Kidney (tissue), 14 donors: ENCODE measurements around the gene POLR1E. TPM values are rescaled to one million over a fixed set of nuclear protein-coding genes. Genes with fewer than 3 reads are reported as not detected.

Experiments used
- DNase-seq, 5 donors: peaks; one replicate each; pipeline ENCODE4 v3.0.0-alpha.2; 2013 to 2020
- FAIRE-seq: peaks from 2 replicates; lab custom pipeline; 2012; peaks lifted over from hg19 to GRCh38; lab: Jason Lieb, UNC
- H3K27ac ChIP-seq, 2 donors: one replicate each; pipeline ENCODE4 v1.7.0; 2013; ENCODE audit warnings: low read depth in 2 of 2, low read length in 2 of 2, inconsistent platforms in 1 of 2
- H3K27me3 ChIP-seq: one replicate; pipeline ENCODE4 v1.7.1; 2013; ENCODE audit warnings: low read length, inconsistent platforms; ENCODE audit not compliant: control insufficient read depth, insufficient read depth
- H3K36me3 ChIP-seq, 3 donors: one replicate each; pipeline versions ENCODE4 v1.7.0 to v1.7.1; 2013; ENCODE audit warnings: low read length in 3 of 3, control low read depth in 1 of 3, inconsistent platforms in 1 of 3; ENCODE audit not compliant: insufficient read depth in 3 of 3, control insufficient read depth in 2 of 3
- H3K4me1 ChIP-seq, 3 donors: one replicate each; pipeline versions ENCODE4 v1.7.0 to v1.7.1; 2013; ENCODE audit warnings: low read length in 3 of 3, inconsistent platforms in 1 of 3, low read depth in 1 of 3; ENCODE audit not compliant: control insufficient read depth in 2 of 3, insufficient read depth in 2 of 3
- H3K4me3 ChIP-seq, 3 donors: one replicate each; pipeline versions ENCODE4 v1.7.0 to v1.8.1; 2013; ENCODE audit warnings: low read length in 3 of 3, control low read depth in 1 of 3, inconsistent platforms in 1 of 3
- H3K9ac ChIP-seq, 3 donors: one replicate each; pipeline versions ENCODE4 v1.7.0 to v1.7.1; 2013; ENCODE audit warnings: low read length in 3 of 3, control low read depth in 1 of 3, inconsistent platforms in 1 of 3
- H3K9me3 ChIP-seq, 3 donors: one replicate each; pipeline versions ENCODE4 v1.7.0 to v1.7.1; 2013; ENCODE audit warnings: low read length in 3 of 3, control low read depth in 1 of 3, inconsistent platforms in 1 of 3; ENCODE audit not compliant: control insufficient read depth in 2 of 3, insufficient read depth in 1 of 3
- intact Hi-C: fragments of 100-400 bp; cut with DNase I; formaldehyde crosslinking; loops from one replicate; pipeline ENCODE4 v1.11.1; 2022
- polyA plus RNA-seq: library from polyadenylated mRNA; stranded (reverse); fragments of 350-450 nt; fragmentation: Illumina TruSeq; extraction: RNeasy Lipid Tissue Mini Kit (QIAGEN cat#74804); gene quantifications from one replicate; pipeline ENCODE4 v1.2.3, GENCODE V29; 2014; ENCODE audit warnings: low read depth, low replicate concordance; ENCODE audit not compliant: insufficient read depth
- total RNA-seq: library from RNA; stranded (reverse); fragmentation: NEBNext Ultra II Directional; extraction: Animal tissue kit (Norgen Biotek cat#: 25700); gene quantifications from one replicate; pipeline ENCODE4 v1.2.1, GENCODE V29; 2021
- TF ChIP-seq, protein P1 (sequence below): IDR thresholded peaks from 3 replicates; pipeline ENCODE4 v1.5.1; 2012; ENCODE audit warnings: mild to moderate bottlenecking, moderate library complexity, borderline replicate concordance; ENCODE audit not compliant: insufficient read depth; ENCODE audit errors: extremely low read depth
- donor health status: control.
- donor health status: control.
- donor health status: control.
- donor health status: control.
- donor health status: control.
- donor health status: DM: yes; HTN: yes; CAD: no.
- donor health status: Normal renal cell carcinoma (clear cell type).

POLR1E gene
- total and polyA plus RNA-seq, 2 donors from 2014 or later = 8.2 to 17.2 TPM

GRCh38 chr9:37523916-37524315 lies 38.2 kb downstream of the POLR1E start:
- Histone ChIP-seq H3K4me3 (no peak overlapping the region), H3K4me1 (no peaks in the 10 kb centered on the region), H3K27me3 (no peaks in the 10 kb centered on the region), H3K9me3 (no peaks in the 10 kb centered on the region), H3K27ac (no peak overlapping the region), H3K9ac (no peak overlapping the region), H3K36me3 (peaks cover 4 to 25% (median 15%) of the 10 kb centered on the region in 3 donors)
- TF ChIP-seq, protein P1, sequence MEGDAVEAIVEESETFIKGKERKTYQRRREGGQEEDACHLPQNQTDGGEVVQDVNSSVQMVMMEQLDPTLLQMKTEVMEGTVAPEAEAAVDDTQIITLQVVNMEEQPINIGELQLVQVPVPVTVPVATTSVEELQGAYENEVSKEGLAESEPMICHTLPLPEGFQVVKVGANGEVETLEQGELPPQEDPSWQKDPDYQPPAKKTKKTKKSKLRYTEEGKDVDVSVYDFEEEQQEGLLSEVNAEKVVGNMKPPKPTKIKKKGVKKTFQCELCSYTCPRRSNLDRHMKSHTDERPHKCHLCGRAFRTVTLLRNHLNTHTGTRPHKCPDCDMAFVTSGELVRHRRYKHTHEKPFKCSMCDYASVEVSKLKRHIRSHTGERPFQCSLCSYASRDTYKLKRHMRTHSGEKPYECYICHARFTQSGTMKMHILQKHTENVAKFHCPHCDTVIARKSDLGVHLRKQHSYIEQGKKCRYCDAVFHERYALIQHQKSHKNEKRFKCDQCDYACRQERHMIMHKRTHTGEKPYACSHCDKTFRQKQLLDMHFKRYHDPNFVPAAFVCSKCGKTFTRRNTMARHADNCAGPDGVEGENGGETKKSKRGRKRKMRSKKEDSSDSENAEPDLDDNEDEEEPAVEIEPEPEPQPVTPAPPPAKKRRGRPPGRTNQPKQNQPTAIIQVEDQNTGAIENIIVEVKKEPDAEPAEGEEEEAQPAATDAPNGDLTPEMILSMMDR = no peak
- DNase-seq = peak in 1 of 5 donors; percentile 30
- intact Hi-C loops = no loop called here
- no peak for FAIRE-seq

DNA sequence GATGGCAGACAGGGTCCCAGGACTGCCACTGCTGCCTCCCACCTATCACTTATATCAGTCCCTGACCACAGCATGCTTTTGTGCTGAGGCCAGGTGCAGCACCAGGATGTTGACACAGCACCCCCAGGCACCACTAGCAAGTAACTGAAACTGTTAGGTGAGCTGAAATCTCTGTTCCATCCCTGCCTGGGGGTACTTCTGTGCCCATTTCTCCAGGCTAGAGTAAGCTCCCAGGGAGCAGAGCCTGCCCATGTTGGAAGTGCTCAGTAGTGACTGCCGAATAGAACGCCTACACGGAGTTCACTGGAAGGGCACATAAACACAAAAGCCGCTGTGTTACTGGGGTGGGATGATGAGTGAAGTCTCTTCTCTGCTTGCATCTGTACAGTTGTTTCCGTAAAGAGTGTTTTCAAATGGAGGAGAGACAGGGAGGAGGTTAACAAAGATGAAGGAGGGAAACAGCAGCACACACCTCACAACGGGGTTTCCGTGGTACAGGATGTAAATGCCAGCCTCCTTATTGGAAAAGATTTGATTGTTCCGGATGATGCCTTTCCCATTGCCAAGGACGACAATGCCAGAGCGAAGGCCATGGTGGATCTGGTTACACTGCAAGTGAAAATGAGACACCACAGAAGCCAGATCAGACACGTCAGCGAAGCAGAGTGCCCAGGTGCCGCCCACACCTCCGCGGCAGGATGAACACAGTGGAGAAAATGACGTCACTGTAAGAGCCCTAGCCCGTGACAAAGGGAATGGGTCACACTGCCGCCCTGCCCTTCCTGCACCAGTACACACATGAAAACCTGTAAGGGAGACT lies 43.1 kb downstream of the POLR1E start:
- Histone ChIP-seq H3K27ac (no peak overlapping the region), H3K27me3 (no peaks in the 10 kb centered on the region), H3K9me3 (no peaks in the 10 kb centered on the region), H3K4me3 (no peak overlapping the region), H3K4me1 (no peaks in the 10 kb centered on the region), H3K9ac (no peak overlapping the region), H3K36me3 (peaks cover 4 to 26% (median 10%) of the 10 kb centered on the region in 3 donors)
- TF ChIP-seq, protein P1 = no peak
- intact Hi-C loops = no loop called here
- FAIRE-seq = no peak
- DNase-seq = peak; percentile 82 to 90 (median 88)

DNA sequence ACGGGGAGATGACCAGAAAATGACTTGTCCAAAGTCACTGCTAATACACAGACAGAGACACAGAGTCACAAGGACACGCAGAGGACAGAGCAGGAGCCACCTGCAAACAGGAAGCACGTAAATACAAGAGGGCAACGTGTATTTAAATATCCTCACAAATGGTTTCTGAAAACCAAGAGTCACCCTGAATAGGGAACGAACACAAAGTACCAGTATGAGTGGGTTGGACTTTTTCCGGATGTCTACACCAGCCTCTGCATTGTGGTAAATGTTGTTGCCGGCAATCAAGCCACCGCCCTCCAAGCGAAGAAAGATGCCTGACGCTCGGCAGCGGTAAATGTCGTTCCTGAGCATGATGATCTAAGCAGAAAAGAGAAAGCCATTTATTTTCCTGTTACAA lies 46.0 kb downstream of the POLR1E start:
- no peak overlapping the region for H3K27ac ChIP-seq
- no peak overlapping the region for H3K9ac ChIP-seq
- no peak for DNase-seq
- H3K36me3 ChIP-seq = peaks cover 4 to 18% (median 13%) of the 10 kb centered on the region in 3 donors
- no peaks in the 10 kb centered on the region for H3K27me3 ChIP-seq
- no peak overlapping the region for H3K4me3 ChIP-seq
- intact Hi-C loops = no loop called here
- FAIRE-seq = no peak
- TF ChIP-seq, protein P1 = no peak
- H3K4me1 ChIP-seq = no peaks in the 10 kb centered on the region
- no peaks in the 10 kb centered on the region for H3K9me3 ChIP-seq
